IMR-90 (cell line): ENCODE measurements around the gene MAML2. TPM values are rescaled to one million over a fixed set of nuclear protein-coding genes. Genes with fewer than 3 reads are reported as not detected.

ENCODE experiments used
- ATAC-seq: fragments of 200-7000 bp; cut with Tn5 transposase; 2 replicates; pipeline ENCODE4 v1.9.1; 2020; ENCODE audit warnings: low read depth, mild to moderate bottlenecking, moderate library complexity
- BruUV-seq: library from RNA; stranded (reverse); fragments of 400-500 nt; replicated peaks from 2 replicates; lab custom pipeline; 2021; lab: Mats Ljungman, UMichigan
- CTCF ChIA-PET: fragments of 300-600 bp; formaldehyde crosslinking; extraction: SDS; loops from one replicate; lab custom pipeline; 2021; ENCODE audit warnings: antibody characterized with exemption; lab: Yijun Ruan, JAX
- POLR2A ChIA-PET: fragments of 300-600 bp; sonication (Branson Sonifier 250); formaldehyde crosslinking; loops from one replicate; lab custom pipeline; 2022; ENCODE audit warnings: antibody characterized with exemption; ENCODE audit not compliant: unreplicated experiment; lab: Charles Lee
- DNase-seq: peaks from one replicate; pipeline ENCODE4 v3.0.0; 2013
- H2AFZ ChIP-seq: replicated peaks from 2 replicates; pipeline ENCODE3; 2013; ENCODE audit warnings: low read length, mild to moderate bottlenecking; ENCODE audit not compliant: poor library complexity
- H2AK5ac ChIP-seq: 2 replicates; pipeline ENCODE4 v1.6.1; 2013; ENCODE audit warnings: low read depth, low read length, inconsistent platforms
- H2AK9ac ChIP-seq: replicated peaks from 2 replicates; pipeline ENCODE3; 2013; ENCODE audit warnings: mild to moderate bottlenecking, low read depth, low read length, moderate library complexity; ENCODE audit not compliant: poor library complexity
- H2BK120ac ChIP-seq: 2 replicates; pipeline ENCODE4 v1.6.1; 2013; ENCODE audit warnings: low read depth, low read length, inconsistent platforms
- H2BK15ac ChIP-seq: 3 replicates; pipeline ENCODE4 v1.6.1; 2013; ENCODE audit warnings: low read depth, low read length, inconsistent platforms
- H2BK20ac ChIP-seq: 2 replicates; pipeline ENCODE4 v1.6.1; 2013; ENCODE audit warnings: low read depth, mild to moderate bottlenecking, inconsistent platforms, low read length, moderate library complexity
- H2BK5ac ChIP-seq: 2 replicates; pipeline ENCODE4 v1.6.1; 2013; ENCODE audit warnings: mild to moderate bottlenecking, low read depth, low read length, inconsistent platforms; ENCODE audit not compliant: poor library complexity, severe bottlenecking
- H3K14ac ChIP-seq: replicated peaks from 2 replicates; pipeline ENCODE4 v1.6.1; 2013; ENCODE audit warnings: low read depth, low read length, inconsistent platforms
- H3K18ac ChIP-seq: 2 replicates; pipeline ENCODE4 v1.6.1; 2013; ENCODE audit warnings: low read depth, low read length, control low read depth
- H3K23ac ChIP-seq: 2 replicates; pipeline ENCODE4 v1.6.1; 2013; ENCODE audit warnings: low read depth, low read length, inconsistent platforms
- H3K27ac ChIP-seq: 2 replicates; pipeline ENCODE4 v1.5.1; 2013; ENCODE audit warnings: mild to moderate bottlenecking, control low read depth, low read length; ENCODE audit not compliant: insufficient read depth
- H3K27me3 ChIP-seq: 2 replicates; pipeline ENCODE4 v1.6.1; 2013; ENCODE audit warnings: low read length; ENCODE audit not compliant: control insufficient read depth, insufficient read depth
- H3K36me3 ChIP-seq: 2 replicates; pipeline ENCODE4 v1.6.1; 2013; ENCODE audit warnings: low read length, mixed read lengths; ENCODE audit not compliant: control insufficient read depth, insufficient read depth
- H3K4ac ChIP-seq: 2 replicates; pipeline ENCODE4 v1.6.1; 2013; ENCODE audit warnings: low read depth, low read length, inconsistent platforms
- H3K4me1 ChIP-seq: 2 replicates; pipeline ENCODE4 v1.6.1; 2013; ENCODE audit warnings: low read length, mixed read lengths; ENCODE audit not compliant: control insufficient read depth, insufficient read depth
- H3K4me2 ChIP-seq: 2 replicates; pipeline ENCODE4 v1.6.1; 2013; ENCODE audit warnings: low read depth, mild to moderate bottlenecking, control low read depth, low read length, moderate library complexity
- H3K4me3 ChIP-seq: 2 replicates; pipeline ENCODE4 v1.5.1; 2013; ENCODE audit warnings: low read depth, mild to moderate bottlenecking, control low read depth, low read length, moderate library complexity; ENCODE audit not compliant: insufficient read depth
- H3K56ac ChIP-seq: 2 replicates; pipeline ENCODE4 v1.6.1; 2013; ENCODE audit warnings: low read length, inconsistent platforms; ENCODE audit not compliant: insufficient read depth; ENCODE audit errors: extremely low read depth
- H3K79me1 ChIP-seq, 2 experiments: 2 replicates each; pipeline ENCODE4 v1.6.1; 2013; ENCODE audit warnings: low read length in 2 of 2, inconsistent platforms in 1 of 2, low read depth in 1 of 2
- H3K9ac ChIP-seq: 2 replicates; pipeline ENCODE4 v1.6.1; 2013; ENCODE audit warnings: low read depth, low read length, control low read depth
- H3K9me1 ChIP-seq: 2 replicates; pipeline ENCODE4 v1.6.1; 2013; ENCODE audit warnings: low read length, inconsistent platforms; ENCODE audit not compliant: insufficient read depth
- H3K9me3 ChIP-seq: 2 replicates; pipeline ENCODE4 v1.6.1; 2013; ENCODE audit warnings: low read length; ENCODE audit not compliant: control insufficient read depth, insufficient read depth
- H4K20me1 ChIP-seq: 2 replicates; pipeline ENCODE4 v1.6.1; 2013; ENCODE audit warnings: low read length, inconsistent platforms; ENCODE audit not compliant: insufficient read depth
- H4K5ac ChIP-seq: 2 replicates; pipeline ENCODE4 v1.6.1; 2013; ENCODE audit warnings: mild to moderate bottlenecking, low read depth, low read length, control low read depth
- H4K8ac ChIP-seq, 2 experiments: 2 replicates each; pipeline ENCODE4 v1.6.1; 2013; ENCODE audit warnings: low read depth in 2 of 2, low read length in 2 of 2, control low read depth in 1 of 2, inconsistent platforms in 1 of 2
- H4K91ac ChIP-seq: 2 replicates; pipeline ENCODE4 v1.6.1; 2013; ENCODE audit warnings: low read depth, low read length, inconsistent platforms; ENCODE audit not compliant: insufficient read depth
- BHLHE40 ChIP-seq: fragments of 150-350 bp; IDR thresholded peaks from 2 replicates; pipeline ENCODE4 v1.6.1; 2016; ENCODE audit warnings: mild to moderate bottlenecking, low read depth, low read length
- CHD1 ChIP-seq: IDR thresholded peaks from 2 replicates; pipeline ENCODE4 v1.6.1; 2012; ENCODE audit warnings: low read depth, low read length, improper control_type of control experiment
- ELK1 ChIP-seq: fragments of 150-350 bp; IDR thresholded peaks from 2 replicates; pipeline ENCODE4 v1.6.1; 2016; ENCODE audit warnings: low read depth, mild to moderate bottlenecking, low read length, moderate library complexity, borderline replicate concordance
- MAZ ChIP-seq: IDR thresholded peaks from 2 replicates; pipeline ENCODE4 v1.6.1; 2012; ENCODE audit warnings: low read depth, mild to moderate bottlenecking, low read length, improper control_type of control experiment, moderate library complexity, borderline replicate concordance
- MXI1 ChIP-seq: IDR thresholded peaks from 2 replicates; pipeline ENCODE4 v1.6.1; 2012; ENCODE audit warnings: low read depth, mild to moderate bottlenecking, low read length, moderate library complexity, borderline replicate concordance
- POLR2A ChIP-seq: IDR thresholded peaks from 2 replicates; pipeline ENCODE4 v1.6.1; 2012; ENCODE audit warnings: mild to moderate bottlenecking, low read depth, low read length
- RFX5 ChIP-seq: IDR thresholded peaks from 2 replicates; pipeline ENCODE4 v1.8.0; 2012; ENCODE audit warnings: low read depth, mild to moderate bottlenecking, low read length, moderate library complexity
- USF2 ChIP-seq: fragments of 150-350 bp; IDR thresholded peaks from 2 replicates; pipeline ENCODE4 v1.6.1; 2017; ENCODE audit warnings: mild to moderate bottlenecking, antibody characterized with exemption, low read length, low read depth
- dilution Hi-C: fragments of 300-500 bp; cut with HindIII; formaldehyde crosslinking; loops from one replicate; pipeline ENCODE4 v1.14.3; 2018; ENCODE audit warnings: low sequenced_read_pairs; ENCODE audit not compliant: unreplicated experiment
- in situ Hi-C: fragments of 300-500 bp; cut with MboI; formaldehyde crosslinking; loops from 3 replicates; pipeline ENCODE4 v1.14.3; 2019; ENCODE audit warnings: low sequenced_read_pairs, inconsistent platforms, mixed read lengths
- intact Hi-C: fragments of 100-400 bp; cut with micrococcal nuclease; formaldehyde crosslinking; loops from 2 replicates; pipeline ENCODE4 v1.10.0; 2022
- polyA plus RNA-seq, 3 experiments: library from polyadenylated mRNA; depleted of rRNA; stranded (reverse); fragments of >200 nt; gene quantifications; 2 replicates each; pipeline ENCODE4 v1.2.3, GENCODE V29; 2012; ENCODE audit warnings: low replicate concordance in 1 of 3
- total RNA-seq: library from RNA; depleted of rRNA; stranded (reverse); fragments of >200 nt; gene quantifications from 2 replicates; pipeline ENCODE4 v1.2.3, GENCODE V29; 2012
- TF ChIP-seq, protein P1 (sequence below): conservative IDR thresholded peaks from 2 replicates; pipeline ENCODE4 v1.5.1; 2012; ENCODE audit warnings: mild to moderate bottlenecking, low read depth, low read length, improper control_type of control experiment

Gene MAML2
- total and polyA plus RNA-seq, 2 of the 4 experiments (the other 2 are of a cell fraction): 15.0 to 19.5 TPM

DNA sequence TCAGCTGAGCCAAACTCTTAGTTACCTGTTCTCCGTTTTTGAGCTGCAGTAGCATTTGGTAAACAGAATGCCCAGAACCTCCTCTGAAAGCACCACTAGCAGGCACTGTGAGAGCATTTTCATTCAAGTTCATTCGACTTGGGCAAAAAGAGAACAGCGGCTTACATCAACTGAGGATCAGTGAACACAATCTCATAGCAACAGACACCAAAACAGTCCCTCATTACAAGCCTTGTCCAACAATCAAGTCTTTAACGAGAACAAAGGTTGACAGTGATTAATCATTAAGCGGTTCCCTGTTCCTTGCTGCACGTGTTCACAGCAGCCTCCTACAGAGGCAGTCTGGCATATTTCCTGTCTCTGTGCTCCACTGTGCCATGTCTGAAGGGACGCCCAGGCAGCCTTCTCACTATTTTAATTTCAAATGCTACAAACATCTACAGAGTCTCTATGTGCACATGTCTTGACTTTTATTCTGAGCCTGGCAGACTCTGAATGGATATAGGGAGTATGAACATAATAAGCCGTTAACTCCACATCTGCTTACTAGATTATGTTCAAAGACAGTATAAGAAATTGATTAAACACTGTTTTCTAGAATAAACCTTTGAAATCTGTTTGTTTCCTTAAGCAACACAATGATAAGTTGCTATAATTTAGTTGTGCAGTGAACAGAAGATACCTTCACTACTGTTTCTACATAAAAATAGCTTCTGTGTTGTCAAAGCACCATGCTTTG lies 330.7 kb downstream of the MAML2 start (continued):
- TF ChIP-seq, protein P1, sequence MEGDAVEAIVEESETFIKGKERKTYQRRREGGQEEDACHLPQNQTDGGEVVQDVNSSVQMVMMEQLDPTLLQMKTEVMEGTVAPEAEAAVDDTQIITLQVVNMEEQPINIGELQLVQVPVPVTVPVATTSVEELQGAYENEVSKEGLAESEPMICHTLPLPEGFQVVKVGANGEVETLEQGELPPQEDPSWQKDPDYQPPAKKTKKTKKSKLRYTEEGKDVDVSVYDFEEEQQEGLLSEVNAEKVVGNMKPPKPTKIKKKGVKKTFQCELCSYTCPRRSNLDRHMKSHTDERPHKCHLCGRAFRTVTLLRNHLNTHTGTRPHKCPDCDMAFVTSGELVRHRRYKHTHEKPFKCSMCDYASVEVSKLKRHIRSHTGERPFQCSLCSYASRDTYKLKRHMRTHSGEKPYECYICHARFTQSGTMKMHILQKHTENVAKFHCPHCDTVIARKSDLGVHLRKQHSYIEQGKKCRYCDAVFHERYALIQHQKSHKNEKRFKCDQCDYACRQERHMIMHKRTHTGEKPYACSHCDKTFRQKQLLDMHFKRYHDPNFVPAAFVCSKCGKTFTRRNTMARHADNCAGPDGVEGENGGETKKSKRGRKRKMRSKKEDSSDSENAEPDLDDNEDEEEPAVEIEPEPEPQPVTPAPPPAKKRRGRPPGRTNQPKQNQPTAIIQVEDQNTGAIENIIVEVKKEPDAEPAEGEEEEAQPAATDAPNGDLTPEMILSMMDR: peak; percentile 42
- TF ChIP-seq RFX5 (no peak), BHLHE40 (peak; percentile 88)

- Histone ChIP-seq H2BK120ac (no peak overlapping the region), H4K8ac (no peak overlapping the region), H3K79me1 (peaks cover 8 to 38% of the 10 kb centered on the region in 2 experiments), H3K27me3 (no peaks in the 10 kb centered on the region), H4K20me1 (no peaks in the 10 kb centered on the region), H3K9ac (no peak overlapping the region), H3K18ac (no peak overlapping the region), H2AK9ac (no peak overlapping the region), H3K36me3 (no peaks in the 10 kb centered on the region), H3K27ac (no peak overlapping the region), H4K91ac (no peak overlapping the region), H2BK5ac (no peak overlapping the region), H3K9me1 (peaks cover 4% of the 10 kb centered on the region; the same call in 1 of the 2 replicates), H3K4me1 (peaks cover 13% of the 10 kb centered on the region), H2AK5ac (no peak overlapping the region), H2BK15ac (no peak overlapping the region), H3K56ac (no peak overlapping the region), H3K4me3 (no peak overlapping the region), H4K5ac (no peak overlapping the region), H3K9me3 (no peaks in the 10 kb centered on the region), H3K4ac (no peak overlapping the region), H3K4me2 (no peak overlapping the region), H3K14ac (no peak overlapping the region), H2AFZ (no peak overlapping the region), H3K23ac (no peak overlapping the region), H2BK20ac (no peak overlapping the region)
- ChIA-PET CTCF (no interaction called here), POLR2A (no interaction called here)
- dilution Hi-C loops (no loop called here), intact Hi-C loops (loop anchor here (5.0 kb wide), 1 partner anchor 332 kb away; the partner anchor contains the start of gene MAML2), in situ Hi-C loops (no loop called here)
- DNase-seq (no peak), ATAC-seq (no peak)
- no TSS peak for BruUV-seq
- TF ChIP-seq, protein P1: no peak
- TF ChIP-seq MAZ (no peak), MXI1 (no peak), ELK1 (no peak), CHD1 (no peak), POLR2A (no peak), USF2 (no peak), BHLHE40 (no peak)
Observed at GRCh38 chr11:96010683-96011082, 332.3 kb downstream of the MAML2 start.
